DND-41 (cell line): Measurements from ENCODE around the gene SMAD6.

Source experiments
- ATAC-seq: fragments of 200-7000 bp; cut with Tn5 transposase; 3 replicates; pipeline ENCODE4 v1.9.1; 2021; ENCODE audit warnings: low read depth; ENCODE audit not compliant: insufficient read depth
- DNase-seq: peaks from one replicate; pipeline ENCODE4 v3.0.0-alpha.2; 2020
- H2AFZ ChIP-seq: 2 replicates; pipeline ENCODE4 v1.6.0; 2012; ENCODE audit warnings: low read depth, low read length
- H3K27ac ChIP-seq: 2 replicates; pipeline ENCODE4 v1.5.1; 2012; ENCODE audit warnings: low read length, inconsistent platforms
- H3K27me3 ChIP-seq: fragments of 200-600 bp; sonication (generic); 2 replicates; pipeline ENCODE4 v1.6.0; 2012; ENCODE audit warnings: low read length, mild to moderate bottlenecking, inconsistent platforms; ENCODE audit not compliant: insufficient read depth, poor library complexity
- H3K36me3 ChIP-seq: 2 replicates; pipeline ENCODE4 v1.5.1; 2012; ENCODE audit warnings: low read length, inconsistent platforms; ENCODE audit not compliant: insufficient read depth
- H3K4me1 ChIP-seq: 2 replicates; pipeline ENCODE4 v1.5.1; 2012; ENCODE audit warnings: mild to moderate bottlenecking, low read length; ENCODE audit not compliant: insufficient read depth
- H3K4me2 ChIP-seq: 2 replicates; pipeline ENCODE4 v1.6.0; 2012; ENCODE audit warnings: mild to moderate bottlenecking, moderate library complexity, low read length, inconsistent platforms; ENCODE audit not compliant: insufficient read depth
- H3K4me3 ChIP-seq, 2 experiments: fragments of 200-600 bp in 1 of 2; shearing (Covaris generic) in 1 of 2; 2 replicates each; pipeline ENCODE4 v1.5.1; 2012 to 2016; ENCODE audit warnings: inconsistent platforms in 2 of 2, low read length in 2 of 2, mild to moderate bottlenecking in 2 of 2, low read depth in 1 of 2, moderate library complexity in 1 of 2
- H3K79me2 ChIP-seq: 2 replicates; pipeline ENCODE4 v1.6.0; 2012; ENCODE audit warnings: low read length, inconsistent platforms; ENCODE audit not compliant: insufficient read depth
- H3K9ac ChIP-seq: 2 replicates; pipeline ENCODE4 v1.6.0; 2012; ENCODE audit warnings: low read depth, mild to moderate bottlenecking, inconsistent platforms, low read length, moderate library complexity
- H3K9me3 ChIP-seq: 2 replicates; pipeline ENCODE4 v1.5.1; 2012; ENCODE audit warnings: low read length, moderate library complexity, mild to moderate bottlenecking, inconsistent platforms; ENCODE audit not compliant: insufficient read depth, severe bottlenecking
- H4K20me1 ChIP-seq: 2 replicates; pipeline ENCODE4 v1.6.0; 2012; ENCODE audit warnings: low read length; ENCODE audit not compliant: insufficient read depth
- CTCF ChIP-seq: IDR thresholded peaks from 2 replicates; pipeline ENCODE4 v1.5.1; 2012; ENCODE audit warnings: borderline replicate concordance, low read length, moderate library complexity, mild to moderate bottlenecking; ENCODE audit not compliant: poor library complexity, severe bottlenecking; ENCODE audit errors: extremely low read depth
- EZH2 ChIP-seq: IDR thresholded peaks from 3 replicates; pipeline ENCODE4 v1.6.1; 2012; ENCODE audit warnings: borderline replicate concordance, low read depth, mild to moderate bottlenecking, moderate library complexity, low read length, inconsistent platforms; ENCODE audit not compliant: severe bottlenecking

The SMAD6 gene

DNA sequence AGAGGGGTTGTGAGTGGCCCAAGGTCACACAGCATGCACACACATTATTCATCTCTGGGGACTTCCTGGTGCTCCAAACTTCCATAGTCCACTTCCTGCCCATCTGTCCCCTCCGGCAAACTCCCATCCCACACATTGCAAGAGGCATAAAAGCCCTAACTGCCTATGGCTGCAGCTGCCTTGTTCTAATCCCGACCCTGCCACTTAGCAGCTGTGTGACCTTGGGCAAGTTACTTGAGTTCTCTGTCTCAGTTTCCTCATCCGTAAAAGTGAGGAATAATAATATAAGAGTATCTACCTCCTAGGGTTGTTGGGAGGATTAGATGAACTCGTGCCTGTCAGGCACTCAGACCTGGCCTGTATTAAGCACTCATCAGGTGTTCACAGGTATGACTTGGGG, 84.2 kb downstream of the SMAD6 start:
- Histone ChIP-seq H3K36me3 (no peaks in the 10 kb centered on the region; the same call in none of the 2 replicates), H3K4me3 (no peak overlapping the region), H3K79me2 (no peaks in the 10 kb centered on the region), H3K27me3 (no peaks in the 10 kb centered on the region), H4K20me1 (no peaks in the 10 kb centered on the region), H3K4me2 (no peak overlapping the region), H3K9me3 (no peaks in the 10 kb centered on the region), H2AFZ (no peak overlapping the region), H3K27ac (no peak overlapping the region), H3K4me1 (no peaks in the 10 kb centered on the region), H3K9ac (no peak overlapping the region)
- DNase-seq (no peak), ATAC-seq (no peak)
- TF ChIP-seq CTCF, result no peak
- no peak for TF ChIP-seq EZH2

DNA sequence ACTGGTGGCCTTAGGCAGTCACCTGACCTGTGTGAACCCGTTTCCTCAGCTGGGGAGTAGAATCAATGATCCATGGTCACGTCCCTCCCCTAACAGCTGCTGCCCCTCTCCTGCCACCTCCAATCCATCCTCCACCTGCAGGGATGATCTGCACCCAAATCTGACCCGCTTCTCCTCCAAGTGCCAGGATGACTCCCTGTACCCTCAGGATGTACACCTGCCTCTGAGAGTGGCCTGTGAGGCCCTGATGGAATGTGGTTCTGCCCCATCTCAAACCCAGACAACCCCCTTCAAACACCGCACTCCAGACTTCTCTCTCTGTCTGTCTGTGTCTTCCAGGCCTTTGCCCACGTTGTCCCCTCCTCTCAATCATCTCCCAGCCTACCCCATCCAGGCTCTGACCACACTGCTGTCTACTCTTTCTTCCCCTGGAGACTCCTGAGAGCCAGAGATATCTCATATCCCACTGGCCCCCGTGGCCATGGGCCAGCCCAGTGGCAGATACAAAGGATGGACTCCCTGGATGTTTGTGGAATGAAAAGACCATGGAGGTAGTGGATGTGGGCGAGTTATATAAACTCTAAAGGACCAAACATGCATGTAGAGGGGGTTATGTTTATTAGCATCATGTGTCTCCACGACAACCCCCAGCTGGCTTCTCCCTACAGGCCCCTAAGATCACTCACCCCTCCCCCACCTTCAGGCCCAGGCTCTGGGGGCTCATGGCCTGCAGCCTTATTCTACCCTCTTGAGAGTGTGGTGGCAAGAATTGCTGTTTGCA, 84.9 kb downstream of the SMAD6 start:
- H3K79me2 ChIP-seq, result no peaks in the 10 kb centered on the region
- ATAC-seq (no peak), DNase-seq (no peak)
- H3K27me3 ChIP-seq, result no peaks in the 10 kb centered on the region
- H3K36me3 ChIP-seq, result no peaks in the 10 kb centered on the region; the same call in 1 of the 2 replicates
- H3K27ac ChIP-seq, result no peak overlapping the region
- no peak overlapping the region for H3K9ac ChIP-seq
- no peak overlapping the region for H3K4me2 ChIP-seq
- no peak overlapping the region for H2AFZ ChIP-seq
- no peaks in the 10 kb centered on the region for H4K20me1 ChIP-seq
- H3K9me3 ChIP-seq, result no peaks in the 10 kb centered on the region
- no peaks in the 10 kb centered on the region for H3K4me1 ChIP-seq
- TF ChIP-seq EZH2, result no peak
- TF ChIP-seq CTCF, result no peak
- H3K4me3 ChIP-seq, result no peak overlapping the region

DNA sequence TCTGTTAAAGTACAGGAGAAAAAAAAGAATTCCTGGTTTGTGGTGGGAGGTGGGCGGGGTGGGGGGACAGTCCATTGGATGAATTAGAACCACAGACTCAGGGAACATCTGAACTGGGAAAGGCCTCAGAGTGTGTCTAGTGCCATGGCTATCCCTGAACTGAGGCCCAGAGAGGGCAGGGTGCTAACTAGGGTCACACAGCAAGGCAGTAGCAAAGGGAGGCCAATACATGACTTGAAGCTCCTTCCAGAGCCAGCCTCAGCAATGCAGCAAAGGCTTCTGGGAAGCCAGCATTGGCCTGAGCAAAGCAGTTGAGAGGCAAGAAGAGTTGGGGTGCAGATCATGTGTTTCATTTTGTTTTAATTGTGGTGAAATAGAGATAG, 85.4 kb downstream of the SMAD6 start:
- Histone ChIP-seq H3K4me2 (no peak overlapping the region), H3K36me3 (no peaks in the 10 kb centered on the region; the same call in 1 of the 2 replicates)

More for the DNA sequence above, 85.4 kb downstream of the SMAD6 start:
- Histone ChIP-seq H3K27me3 (no peaks in the 10 kb centered on the region), H2AFZ (no peak overlapping the region), H3K4me1 (no peaks in the 10 kb centered on the region), H4K20me1 (no peaks in the 10 kb centered on the region), H3K9me3 (no peaks in the 10 kb centered on the region), H3K27ac (no peak overlapping the region), H3K4me3 (no peak overlapping the region), H3K79me2 (no peaks in the 10 kb centered on the region), H3K9ac (no peak overlapping the region)
- ATAC-seq (no peak), DNase-seq (no peak)
- no peak for TF ChIP-seq EZH2
- no peak for TF ChIP-seq CTCF
